Measurements from ENCODE around the gene BANF1.
A peak's percentile ranks its signal among the peaks of the same experiment; 100 is the strongest.

Gene BANF1

GRCh38 chr11:65992056-65992455 lies 10.2 kb upstream of the BANF1 start:
- Mint-ChIP-seq H3K27me3 (ENCODE audit: low read depth) (no peaks in the 10 kb centered on the region), H3K4me1 (no peaks in the 10 kb centered on the region), H3K27ac (no peak overlapping the region), H3K4me3 (no peak overlapping the region), H3K36me3 (ENCODE audit: low read depth) (peaks cover 27% of the 10 kb centered on the region), H3K9me3 (no peaks in the 10 kb centered on the region)
- TF ChIP-seq CTCF (IDR thresholded peaks at IDR 0.05; ENCODE audit: unreplicated experiment in 3 of 3), result no peak

GRCh38 chr11:65997286-65997685 lies 5.0 kb upstream of the BANF1 start:
- peak overlapping the region; percentile 40 to 74 (median 46) for H3K4me3 Mint-ChIP-seq
- no peak overlapping the region for H3K27ac Mint-ChIP-seq
- TF ChIP-seq CTCF (IDR thresholded peaks at IDR 0.05; ENCODE audit: unreplicated experiment in 3 of 3), result no peak
- no peaks in the 10 kb centered on the region for H3K27me3 Mint-ChIP-seq (ENCODE audit: low read depth)
- H3K36me3 Mint-ChIP-seq (ENCODE audit: low read depth), result peaks cover 57% of the 10 kb centered on the region
- H3K4me1 Mint-ChIP-seq, result peaks cover 13% of the 10 kb centered on the region
- H3K9me3 Mint-ChIP-seq, result no peaks in the 10 kb centered on the region

GRCh38 chr11:66002648-66003225 lies 434 bp downstream of the BANF1 start:
- Mint-ChIP-seq H3K27me3 (ENCODE audit: low read depth) (no peaks in the 10 kb centered on the region), H3K4me1 (peaks cover 22% of the 10 kb centered on the region), H3K36me3 (ENCODE audit: low read depth) (peaks cover 46% of the 10 kb centered on the region), H3K27ac (peak overlapping the region; percentile 98 to 100 (median 99)), H3K4me3 (peak overlapping the region; percentile 96 to 99 (median 99)), H3K9me3 (no peaks in the 10 kb centered on the region)
- TF ChIP-seq CTCF (IDR thresholded peaks at IDR 0.05; ENCODE audit: unreplicated experiment in 3 of 3), result no peak

DNA sequence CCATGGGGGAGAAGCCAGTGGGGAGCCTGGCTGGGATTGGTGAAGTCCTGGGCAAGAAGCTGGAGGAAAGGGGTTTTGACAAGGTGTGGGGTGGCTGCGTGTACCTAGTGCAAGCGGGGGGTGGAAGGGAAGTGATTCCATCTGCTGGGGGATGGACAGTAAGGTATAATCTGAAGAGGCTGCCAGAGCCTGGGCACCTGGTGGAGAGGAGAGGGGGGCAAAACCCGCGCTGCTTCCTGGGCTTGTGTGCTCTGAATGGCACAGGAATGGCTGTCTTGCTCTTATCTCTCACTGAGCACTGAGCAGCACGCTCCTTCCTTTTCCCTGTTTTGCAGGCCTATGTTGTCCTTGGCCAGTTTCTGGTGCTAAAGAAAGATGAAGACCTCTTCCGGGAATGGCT lies 988 bp downstream of the BANF1 start:
- H3K27ac Mint-ChIP-seq, result peak overlapping the region; percentile 87 to 99 (median 98)
- no peaks in the 10 kb centered on the region for H3K27me3 Mint-ChIP-seq (ENCODE audit: low read depth)
- no peaks in the 10 kb centered on the region for H3K9me3 Mint-ChIP-seq
- H3K4me1 Mint-ChIP-seq, result peaks cover 22% of the 10 kb centered on the region
- peaks cover 40% of the 10 kb centered on the region for H3K36me3 Mint-ChIP-seq (ENCODE audit: low read depth)
- TF ChIP-seq CTCF (IDR thresholded peaks at IDR 0.05; ENCODE audit: unreplicated experiment in 3 of 3), result no peak
- peak overlapping the region; percentile 89 to 99 (median 93) for H3K4me3 Mint-ChIP-seq

- H3K27me3 Mint-ChIP-seq (ENCODE audit: low read depth), result no peaks in the 10 kb centered on the region
- peak overlapping the region; percentile 89 to 99 (median 93) for H3K4me3 Mint-ChIP-seq
- H3K27ac Mint-ChIP-seq, result peak overlapping the region in 1 of 3 experiments; percentile 48
- no peak for TF ChIP-seq CTCF (IDR thresholded peaks at IDR 0.05; ENCODE audit: unreplicated experiment in 3 of 3)
- peaks cover 22% of the 10 kb centered on the region for H3K4me1 Mint-ChIP-seq
- peaks cover 31% of the 10 kb centered on the region for H3K36me3 Mint-ChIP-seq (ENCODE audit: low read depth)
- no peaks in the 10 kb centered on the region for H3K9me3 Mint-ChIP-seq
These were observed 1.9 kb downstream of the BANF1 start for GRCh38 chr11:66004186-66004585.

Data from nephron (organoid).